Tibial nerve (tissue), 4 donors: ENCODE data around the gene KCNT2. TPM values are rescaled to one million over a fixed set of nuclear protein-coding genes. Genes with fewer than 3 reads are reported as not detected.

ENCODE experiments used
- DNase-seq, 2 donors: peaks; one replicate each; pipeline ENCODE4 v3.0.0-alpha.2; 2019; ENCODE audit warnings: low spot score in 2 of 2
- H3K27ac ChIP-seq, 4 donors: fragments of 200-600 bp; sonication (generic) in 3 of 4; one replicate each; pipeline ENCODE4 v1.5.1; 2017 to 2019; ENCODE audit warnings: mild to moderate bottlenecking in 1 of 4
- H3K27me3 ChIP-seq, 2 donors: fragments of 200-600 bp; sonication (generic) in 1 of 2; one replicate each; pipeline versions ENCODE4 v1.5.1 to v1.6.0; 2017 to 2019
- H3K36me3 ChIP-seq, 3 donors: fragments of 200-600 bp; sonication (generic); one replicate each; pipeline ENCODE4 v1.5.1; 2018 to 2019
- H3K4me1 ChIP-seq, 4 donors: fragments of 200-600 bp; sonication (generic) in 3 of 4; one replicate each; pipeline ENCODE4 v1.5.1; 2017 to 2019
- H3K4me3 ChIP-seq, 4 donors: fragments of 200-600 bp; sonication (generic) in 3 of 4; one replicate each; pipeline ENCODE4 v1.5.1; 2017 to 2019; ENCODE audit warnings: mild to moderate bottlenecking in 1 of 4, moderate library complexity in 1 of 4
- H3K9me3 ChIP-seq, 4 donors: fragments of 200-600 bp; sonication (generic) in 3 of 4; one replicate each; pipeline ENCODE4 v1.5.1; 2017 to 2019
- CTCF ChIP-seq, 5 experiments: fragments of 200-600 bp in 3 of 5; fragments of 450-650 bp in 2 of 5; sonication (generic) in 3 of 5; IDR thresholded peaks; one replicate each; pipeline ENCODE4 v1.5.1; 2016 to 2019; ENCODE audit warnings: antibody characterized with exemption in 5 of 5, mild to moderate bottlenecking in 3 of 5, moderate library complexity in 2 of 5
- EP300 ChIP-seq, 2 donors: sonication (generic); formaldehyde crosslinking; IDR thresholded peaks; one replicate each; pipeline ENCODE4 v1.6.1; 2017; ENCODE audit warnings: antibody characterized with exemption in 2 of 2, mild to moderate bottlenecking in 1 of 2
- POLR2A ChIP-seq, 2 donors: fragments of 450-650 bp; IDR thresholded peaks; one replicate each; pipeline ENCODE4 v1.6.1; 2017; ENCODE audit warnings: antibody characterized with exemption in 2 of 2, mild to moderate bottlenecking in 2 of 2, moderate library complexity in 2 of 2
- WGBS, 2 donors: methylation state at CpG; one replicate each; pipeline ENCODE4 v1.1.5; 2018; 5-methylcytosine and 5-hydroxymethylcytosine counted together
- total RNA-seq, 4 donors: library from RNA; depleted of rRNA; stranded (reverse); fragments of >200 nt; gene quantifications; one replicate each; pipeline ENCODE4 v1.1.0, GENCODE V29; 2016

The KCNT2 gene
- total RNA-seq, 4 donors from 2014 or later: 8.0 to 9.9 (median 8.6) TPM

- TF ChIP-seq CTCF (IDR thresholded peaks at IDR 0.05) (no peak), POLR2A (IDR thresholded peaks at IDR 0.05) (no peak), EP300 (IDR thresholded peaks at IDR 0.05) (no peak)
- Histone ChIP-seq H3K27me3 (no peaks in the 10 kb centered on the region), H3K4me3 (no peak overlapping the region), H3K36me3 (no peaks in the 10 kb centered on the region), H3K9me3 (peaks cover 0 to 3% (median 0%) of the 10 kb centered on the region in 4 donors), H3K27ac (peak overlapping the region in 3 of 4 donors; percentile 41 to 80 (median 72)), H3K4me1 (peaks cover 0 to 33% (median 0%) of the 10 kb centered on the region in 4 donors)
- no peak for DNase-seq
- 14 to 15% methylated on average over 2 of the region's 2 CpGs for WGBS, 2 donors
These were observed 200.7 kb downstream of the KCNT2 start for GRCh38 chr1:196407358-196408051.

- H3K4me1 ChIP-seq: peaks cover 0 to 47% (median 0%) of the 10 kb centered on the region in 4 donors
- TF ChIP-seq EP300 (IDR thresholded peaks at IDR 0.05): no peak
- TF ChIP-seq CTCF (IDR thresholded peaks at IDR 0.05): no peak
- TF ChIP-seq POLR2A (IDR thresholded peaks at IDR 0.05): no peak
- DNase-seq: no peak
- no peaks in the 10 kb centered on the region for H3K9me3 ChIP-seq
- H3K27me3 ChIP-seq: no peaks in the 10 kb centered on the region
- peak overlapping the region in 2 of 4 donors; percentile 72 to 80 for H3K27ac ChIP-seq
- WGBS, 2 donors: 81 to 88% methylated on average over 2 of the region's 2 CpGs
- H3K36me3 ChIP-seq: no peaks in the 10 kb centered on the region
- no peak overlapping the region for H3K4me3 ChIP-seq
These were observed 202.4 kb downstream of the KCNT2 start for GRCh38 chr1:196405839-196406238.

GRCh38 chr1:196403803-196404690 is 204.2 kb downstream of the KCNT2 start:
- no peak for TF ChIP-seq CTCF (IDR thresholded peaks at IDR 0.05)
- TF ChIP-seq POLR2A (IDR thresholded peaks at IDR 0.05): no peak
- TF ChIP-seq EP300 (IDR thresholded peaks at IDR 0.05): peak in 1 of 2 donors; percentile 17
- Histone ChIP-seq H3K9me3 (no peaks in the 10 kb centered on the region), H3K4me1 (peaks cover 0 to 47% (median 0%) of the 10 kb centered on the region in 4 donors), H3K36me3 (no peaks in the 10 kb centered on the region), H3K27ac (peak overlapping the region in 2 of 4 donors; percentile 21 to 64), H3K4me3 (no peak overlapping the region), H3K27me3 (no peaks in the 10 kb centered on the region)
- 59 to 62% methylated on average over 7 of the region's 7 CpGs for WGBS, 2 donors
- no peak for DNase-seq

- TF ChIP-seq CTCF (IDR thresholded peaks at IDR 0.05): no peak
- no peak for TF ChIP-seq EP300 (IDR thresholded peaks at IDR 0.05)
- TF ChIP-seq POLR2A (IDR thresholded peaks at IDR 0.05): no peak
- Histone ChIP-seq H3K4me3 (no peak overlapping the region), H3K9me3 (no peaks in the 10 kb centered on the region), H3K27me3 (no peaks in the 10 kb centered on the region), H3K27ac (peak overlapping the region in 2 of 4 donors; percentile 58 to 65), H3K36me3 (no peaks in the 10 kb centered on the region), H3K4me1 (peaks cover 0 to 31% (median 0%) of the 10 kb centered on the region in 4 donors)
- no peak for DNase-seq
These were observed 206.3 kb downstream of the KCNT2 start for GRCh38 chr1:196401891-196402290.

- Histone ChIP-seq H3K36me3 (no peaks in the 10 kb centered on the region), H3K27ac (peak overlapping the region in 3 of 4 donors; percentile 16 to 65 (median 58)), H3K4me1 (peaks cover 0 to 27% (median 0%) of the 10 kb centered on the region in 4 donors), H3K9me3 (no peaks in the 10 kb centered on the region), H3K27me3 (no peaks in the 10 kb centered on the region), H3K4me3 (no peak overlapping the region)
- DNase-seq: no peak
- no peak for TF ChIP-seq EP300 (IDR thresholded peaks at IDR 0.05)
- TF ChIP-seq CTCF (IDR thresholded peaks at IDR 0.05): no peak
- TF ChIP-seq POLR2A (IDR thresholded peaks at IDR 0.05): no peak
- 43 to 50% methylated on average over 1 of the region's 1 CpG for WGBS, 2 donors
These were observed 206.8 kb downstream of the KCNT2 start for GRCh38 chr1:196401452-196401833.
